ENCODE measurements around the gene STAP2.
A peak's percentile ranks its signal among the peaks of the same experiment; 100 is the strongest.

STAP2 gene

GRCh38 chr19:4376991-4377781, 38.6 kb upstream of the STAP2 start:
- no peaks in the 10 kb centered on the region for H3K27me3 ChIP-seq (ENCODE audit: low read length)
- no peaks in the 10 kb centered on the region for H4K20me1 ChIP-seq (ENCODE audit: low read depth, low read length)
- H3K79me2 ChIP-seq (ENCODE audit: insufficient read depth, low read length) = peaks cover 63% of the 10 kb centered on the region
- no peak overlapping the region for H3K4me3 ChIP-seq (ENCODE audit: insufficient read depth, low read length, poor library complexity, severe bottlenecking)
- no peak for TF ChIP-seq EZH2phosphoT487 (conservative IDR thresholded peaks at IDR 0.05; ENCODE audit: low read length)
- TF ChIP-seq, protein P1, sequence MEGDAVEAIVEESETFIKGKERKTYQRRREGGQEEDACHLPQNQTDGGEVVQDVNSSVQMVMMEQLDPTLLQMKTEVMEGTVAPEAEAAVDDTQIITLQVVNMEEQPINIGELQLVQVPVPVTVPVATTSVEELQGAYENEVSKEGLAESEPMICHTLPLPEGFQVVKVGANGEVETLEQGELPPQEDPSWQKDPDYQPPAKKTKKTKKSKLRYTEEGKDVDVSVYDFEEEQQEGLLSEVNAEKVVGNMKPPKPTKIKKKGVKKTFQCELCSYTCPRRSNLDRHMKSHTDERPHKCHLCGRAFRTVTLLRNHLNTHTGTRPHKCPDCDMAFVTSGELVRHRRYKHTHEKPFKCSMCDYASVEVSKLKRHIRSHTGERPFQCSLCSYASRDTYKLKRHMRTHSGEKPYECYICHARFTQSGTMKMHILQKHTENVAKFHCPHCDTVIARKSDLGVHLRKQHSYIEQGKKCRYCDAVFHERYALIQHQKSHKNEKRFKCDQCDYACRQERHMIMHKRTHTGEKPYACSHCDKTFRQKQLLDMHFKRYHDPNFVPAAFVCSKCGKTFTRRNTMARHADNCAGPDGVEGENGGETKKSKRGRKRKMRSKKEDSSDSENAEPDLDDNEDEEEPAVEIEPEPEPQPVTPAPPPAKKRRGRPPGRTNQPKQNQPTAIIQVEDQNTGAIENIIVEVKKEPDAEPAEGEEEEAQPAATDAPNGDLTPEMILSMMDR (IDR thresholded peaks at IDR 0.05; ENCODE audit: insufficient read depth, low read length, poor library complexity, severe bottlenecking) = no peak
- H3K36me3 ChIP-seq (ENCODE audit: low read length) = no peaks in the 10 kb centered on the region
- no peaks in the 10 kb centered on the region for H3K9me2 ChIP-seq (replicated peaks; ENCODE audit: insufficient read depth, low read length)
- no peaks in the 10 kb centered on the region for H3F3A ChIP-seq (ENCODE audit: insufficient read depth)
- H3K27ac ChIP-seq (ENCODE audit: low read depth, low read length) = no peak overlapping the region
- H2AFZ ChIP-seq (ENCODE audit: low read depth, low read length, severe bottlenecking) = no peak overlapping the region
- H3K9me3 ChIP-seq (ENCODE audit: insufficient read depth, low read length) = no peaks in the 10 kb centered on the region
- H3K9ac ChIP-seq (ENCODE audit: low read length) = no peak overlapping the region
- H3K4me2 ChIP-seq (ENCODE audit: low read depth, low read length, poor library complexity, severe bottlenecking) = no peak overlapping the region

GRCh38 chr19:4376671-4376990, 38.0 kb upstream of the STAP2 start:
- peaks cover 68% of the 10 kb centered on the region for H3K79me2 ChIP-seq (ENCODE audit: insufficient read depth, low read length)
- no peak overlapping the region for H3K9ac ChIP-seq (ENCODE audit: low read length)
- no peak overlapping the region for H3K4me3 ChIP-seq (ENCODE audit: insufficient read depth, low read length, poor library complexity, severe bottlenecking)

DNA sequence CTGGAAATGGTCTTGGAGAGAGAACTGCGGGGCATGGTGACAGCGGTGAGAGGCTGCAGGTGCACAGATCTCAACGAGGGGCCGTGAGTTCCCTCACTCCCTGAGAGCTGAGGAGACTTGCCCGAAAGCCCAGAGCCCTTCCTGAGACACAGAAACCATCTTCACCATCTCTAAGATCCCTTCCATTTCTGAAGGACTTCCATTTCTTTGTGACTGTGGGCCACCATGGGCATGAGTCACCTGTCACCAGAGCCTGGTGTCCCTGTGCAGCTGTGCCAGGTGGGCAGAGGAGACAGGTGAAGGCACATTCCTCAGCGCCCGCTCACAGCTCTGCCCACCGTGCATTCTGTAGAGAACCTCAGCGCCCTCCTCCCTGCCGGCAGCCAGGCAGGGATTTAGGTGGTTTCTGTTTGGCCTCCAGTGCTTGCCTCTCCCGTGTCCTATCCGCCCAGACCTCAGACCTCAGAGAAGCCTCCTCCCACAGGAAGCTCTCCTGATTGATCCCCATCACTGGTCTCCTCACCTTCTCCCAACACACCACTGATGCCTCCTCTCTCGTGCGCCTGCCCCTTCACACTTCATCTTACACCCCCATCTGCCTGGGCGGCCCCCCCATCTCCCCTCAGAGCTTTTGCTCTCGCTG, 37.5 kb upstream of the STAP2 start:
- Histone ChIP-seq H3K9ac (ENCODE audit: low read length) (no peak overlapping the region), H3K27ac (ENCODE audit: low read depth, low read length) (no peak overlapping the region), H3K27me3 (ENCODE audit: low read length) (no peaks in the 10 kb centered on the region), H3K9me3 (ENCODE audit: insufficient read depth, low read length) (no peaks in the 10 kb centered on the region), H3K4me3 (ENCODE audit: insufficient read depth, low read length, poor library complexity, severe bottlenecking) (no peak overlapping the region), H2AFZ (ENCODE audit: low read depth, low read length, severe bottlenecking) (no peak overlapping the region), H3K79me2 (ENCODE audit: insufficient read depth, low read length) (peaks cover 72% of the 10 kb centered on the region), H4K20me1 (ENCODE audit: low read depth, low read length) (no peaks in the 10 kb centered on the region), H3K9me2 (replicated peaks; ENCODE audit: insufficient read depth, low read length) (no peaks in the 10 kb centered on the region), H3K36me3 (ENCODE audit: low read length) (no peaks in the 10 kb centered on the region), H3K4me2 (ENCODE audit: low read depth, low read length, poor library complexity, severe bottlenecking) (peak overlapping the region; percentile 25), H3F3A (ENCODE audit: insufficient read depth) (no peaks in the 10 kb centered on the region)
- TF ChIP-seq EZH2phosphoT487 (conservative IDR thresholded peaks at IDR 0.05; ENCODE audit: low read length) = no peak
- TF ChIP-seq, protein P1 (IDR thresholded peaks at IDR 0.05; ENCODE audit: insufficient read depth, low read length, poor library complexity, severe bottlenecking) = no peak

More at GRCh38 chr19:4376671-4376990, 38.0 kb upstream of the STAP2 start:
- Histone ChIP-seq H3F3A (ENCODE audit: insufficient read depth) (no peaks in the 10 kb centered on the region), H2AFZ (ENCODE audit: low read depth, low read length, severe bottlenecking) (no peak overlapping the region), H4K20me1 (ENCODE audit: low read depth, low read length) (no peaks in the 10 kb centered on the region), H3K9me2 (replicated peaks; ENCODE audit: insufficient read depth, low read length) (no peaks in the 10 kb centered on the region), H3K36me3 (ENCODE audit: low read length) (no peaks in the 10 kb centered on the region), H3K27ac (ENCODE audit: low read depth, low read length) (no peak overlapping the region), H3K4me2 (ENCODE audit: low read depth, low read length, poor library complexity, severe bottlenecking) (no peak overlapping the region), H3K27me3 (ENCODE audit: low read length) (no peaks in the 10 kb centered on the region), H3K9me3 (ENCODE audit: insufficient read depth, low read length) (no peaks in the 10 kb centered on the region)
- TF ChIP-seq EZH2phosphoT487 (conservative IDR thresholded peaks at IDR 0.05; ENCODE audit: low read length) = no peak
- TF ChIP-seq, protein P1 (IDR thresholded peaks at IDR 0.05; ENCODE audit: insufficient read depth, low read length, poor library complexity, severe bottlenecking) = no peak
